Gastrocnemius medialis (tissue), 4 donors: ENCODE data around the gene SERPINA12.

Source experiments
- POLR2A ChIP-seq, 2 donors: fragments of 450-650 bp; IDR thresholded peaks; one replicate each; pipeline ENCODE4 v1.6.1; 2017; ENCODE audit warnings: antibody characterized with exemption in 2 of 2, mild to moderate bottlenecking in 2 of 2, moderate library complexity in 2 of 2
- TF ChIP-seq, protein P1 (sequence below), 5 experiments: fragments of 450-650 bp in 3 of 5; fragments of 200-600 bp in 2 of 5; sonication (generic) in 2 of 5; IDR thresholded peaks in 4 of 5; conservative IDR thresholded peaks in 1 of 5; 1 replicate in 4 of 5; 2 replicates in 1 of 5; pipeline ENCODE4 v1.5.1; 2016 to 2019; ENCODE audit warnings: antibody characterized with exemption in 5 of 5, mild to moderate bottlenecking in 3 of 5, moderate library complexity in 3 of 5

DNA sequence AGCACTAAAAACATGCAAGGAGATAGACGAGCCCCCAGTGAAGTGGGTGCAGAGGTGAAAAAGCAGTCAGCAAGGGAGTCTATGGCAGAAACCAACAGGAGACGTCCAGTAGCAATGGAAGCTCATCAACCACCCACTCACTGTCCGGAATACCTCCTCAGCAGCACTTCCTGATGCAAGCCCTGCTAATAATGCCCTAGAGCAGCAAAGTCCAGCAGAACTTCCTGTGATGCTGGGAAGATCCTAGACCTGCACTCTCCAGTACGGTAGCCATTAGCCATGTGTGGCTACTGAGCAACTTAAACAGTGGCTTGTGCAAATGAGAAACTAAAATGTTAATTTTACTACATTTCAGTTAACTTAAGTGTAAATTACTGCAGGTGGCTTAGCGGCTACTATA lies 44.2 kb downstream of the SERPINA12 start:
- TF ChIP-seq, protein P1, sequence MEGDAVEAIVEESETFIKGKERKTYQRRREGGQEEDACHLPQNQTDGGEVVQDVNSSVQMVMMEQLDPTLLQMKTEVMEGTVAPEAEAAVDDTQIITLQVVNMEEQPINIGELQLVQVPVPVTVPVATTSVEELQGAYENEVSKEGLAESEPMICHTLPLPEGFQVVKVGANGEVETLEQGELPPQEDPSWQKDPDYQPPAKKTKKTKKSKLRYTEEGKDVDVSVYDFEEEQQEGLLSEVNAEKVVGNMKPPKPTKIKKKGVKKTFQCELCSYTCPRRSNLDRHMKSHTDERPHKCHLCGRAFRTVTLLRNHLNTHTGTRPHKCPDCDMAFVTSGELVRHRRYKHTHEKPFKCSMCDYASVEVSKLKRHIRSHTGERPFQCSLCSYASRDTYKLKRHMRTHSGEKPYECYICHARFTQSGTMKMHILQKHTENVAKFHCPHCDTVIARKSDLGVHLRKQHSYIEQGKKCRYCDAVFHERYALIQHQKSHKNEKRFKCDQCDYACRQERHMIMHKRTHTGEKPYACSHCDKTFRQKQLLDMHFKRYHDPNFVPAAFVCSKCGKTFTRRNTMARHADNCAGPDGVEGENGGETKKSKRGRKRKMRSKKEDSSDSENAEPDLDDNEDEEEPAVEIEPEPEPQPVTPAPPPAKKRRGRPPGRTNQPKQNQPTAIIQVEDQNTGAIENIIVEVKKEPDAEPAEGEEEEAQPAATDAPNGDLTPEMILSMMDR (IDR thresholded peaks at IDR 0.05 in 4 of 5, conservative IDR thresholded peaks at IDR 0.05 in 1 of 5) = no peak
- TF ChIP-seq POLR2A (IDR thresholded peaks at IDR 0.05) = no peak
